Esophagus squamous epithelium (tissue), 4 donors: Measurements from ENCODE around the gene NMRK1.

ENCODE experiments used
- CTCF ChIP-seq, 6 experiments: fragments of 450-650 bp in 4 of 6; fragments of 200-600 bp in 2 of 6; sonication (generic) in 2 of 6; IDR thresholded peaks; one replicate each; pipeline ENCODE4 v1.5.1; 2016 to 2019; ENCODE audit warnings: antibody characterized with exemption in 6 of 6, mild to moderate bottlenecking in 4 of 6, moderate library complexity in 4 of 6
- POLR2A ChIP-seq, 4 donors: fragments of 450-650 bp; IDR thresholded peaks; one replicate each; pipeline ENCODE4 v1.6.1; 2017; ENCODE audit warnings: antibody characterized with exemption in 4 of 4, mild to moderate bottlenecking in 4 of 4, moderate library complexity in 3 of 4

GRCh38 chr9:75061169-75061568, 26.8 kb downstream of the NMRK1 start:
- no peak for TF ChIP-seq CTCF (IDR thresholded peaks at IDR 0.05)
- no peak for TF ChIP-seq POLR2A (IDR thresholded peaks at IDR 0.05)
